Frontal cortex (tissue), 4 donors: Measurements from ENCODE around the gene APOB. TPM values are rescaled to one million over a fixed set of nuclear protein-coding genes. Genes with fewer than 3 reads are reported as not detected.

ENCODE experiments used
- DNase-seq, 2 donors: peaks; one replicate each; pipeline ENCODE4 v3.0.0; 2012; ENCODE audit warnings: low spot score in 2 of 2
- FAIRE-seq: peaks from 2 replicates; lab custom pipeline; 2012; peaks lifted over from hg19 to GRCh38; lab: Jason Lieb, UNC
- total RNA-seq: library from RNA; depleted of rRNA; stranded (reverse); fragments of >200 nt; gene quantifications from one replicate; pipeline ENCODE4 v1.2.3, GENCODE V29; 2014
- donor health status: control.
- donor health status: control.
- donor health status: control.

Gene APOB
- total RNA-seq, 1 donor from 2014 or later = 0.41 TPM

- FAIRE-seq = no peak
- no peak for DNase-seq
These were observed 36.5 kb downstream of the APOB start for GRCh38 chr2:21007129-21008013.

DNA sequence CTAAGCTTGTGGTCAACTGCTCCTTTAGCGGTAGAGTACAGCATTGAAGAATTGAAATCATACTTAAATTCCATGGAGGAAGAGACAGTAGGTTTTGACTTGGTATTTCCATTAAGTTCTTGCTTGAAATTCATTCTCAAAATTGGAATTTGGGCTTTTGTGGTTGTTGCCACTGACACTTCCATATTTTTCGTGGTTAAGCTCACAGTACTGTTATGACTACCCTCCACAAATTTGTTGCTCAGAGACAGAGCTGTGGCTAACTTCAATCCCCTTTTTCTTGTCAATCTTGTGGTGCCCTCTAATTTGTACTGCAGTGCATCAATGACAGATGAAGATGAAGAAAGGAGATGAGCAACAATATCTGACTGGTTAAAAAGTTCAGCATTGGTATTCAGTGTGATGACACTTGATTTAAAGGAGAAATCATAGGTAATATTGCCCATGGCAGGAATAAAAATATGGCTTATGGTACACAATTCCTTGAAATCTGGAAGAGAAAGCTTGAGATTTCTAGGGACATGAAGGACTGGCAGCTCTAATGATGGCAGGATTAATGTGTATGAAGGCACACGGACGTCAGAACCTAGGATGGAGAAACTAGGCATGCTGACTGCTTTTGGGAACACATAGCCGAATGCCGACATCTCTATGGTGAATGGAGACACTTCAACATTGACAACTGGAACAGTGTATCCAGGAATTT is 37.3 kb downstream of the APOB start:
- DNase-seq (no peak), FAIRE-seq (no peak)

GRCh38 chr2:21005700-21006422 is 38.0 kb downstream of the APOB start:
- FAIRE-seq (no peak), DNase-seq (no peak)

DNA sequence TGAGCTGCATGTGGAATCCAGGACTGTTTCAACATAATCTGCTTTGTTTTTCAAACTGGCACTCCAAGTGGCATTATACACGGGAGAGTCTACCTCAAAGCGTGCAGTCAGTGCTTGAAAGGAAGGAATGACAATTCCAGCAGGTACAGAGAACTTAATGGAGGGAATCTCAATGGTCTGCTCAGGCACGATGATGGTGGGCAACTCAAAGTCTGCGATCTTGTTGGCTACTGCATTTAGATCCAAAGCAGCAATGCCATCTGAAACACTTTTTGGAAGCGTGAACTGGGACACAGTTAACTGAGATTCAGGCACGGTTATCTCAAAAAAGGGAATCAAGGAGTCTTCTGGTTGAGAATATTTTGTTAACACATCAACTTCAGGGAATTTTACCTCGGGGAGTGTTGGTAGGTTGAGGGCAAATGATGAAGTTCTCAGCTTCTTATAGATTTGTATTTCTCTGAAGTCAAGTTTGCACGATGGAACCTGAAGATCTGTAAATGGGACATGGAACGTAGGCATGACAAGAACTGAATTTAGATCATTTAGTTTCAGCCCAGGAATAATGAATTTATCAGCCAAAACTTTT is 38.7 kb downstream of the APOB start:
- FAIRE-seq (no peak), DNase-seq (no peak)

DNA sequence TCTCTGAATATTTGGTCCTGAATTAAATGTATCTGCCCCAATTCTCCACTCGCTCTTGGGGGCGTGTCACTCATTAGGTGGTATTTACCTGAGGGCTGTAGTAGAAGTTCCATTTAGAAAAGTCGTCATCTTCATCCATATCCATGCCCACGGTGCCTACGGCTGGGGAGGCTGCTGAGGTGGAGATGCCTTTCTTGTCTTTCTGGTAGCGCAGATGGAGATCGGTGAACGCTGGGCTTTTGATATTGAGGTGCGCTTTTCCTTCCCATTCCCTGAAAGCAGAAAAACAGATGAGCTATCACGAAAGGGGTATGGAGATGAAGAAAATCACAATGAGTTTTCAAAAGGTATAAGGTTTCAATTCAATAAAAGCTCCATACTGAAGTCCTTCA is 39.7 kb downstream of the APOB start:
- FAIRE-seq = no peak
- no peak for DNase-seq

GRCh38 chr2:21003572-21004180 is 40.2 kb downstream of the APOB start:
- FAIRE-seq (no peak), DNase-seq (no peak)

DNA sequence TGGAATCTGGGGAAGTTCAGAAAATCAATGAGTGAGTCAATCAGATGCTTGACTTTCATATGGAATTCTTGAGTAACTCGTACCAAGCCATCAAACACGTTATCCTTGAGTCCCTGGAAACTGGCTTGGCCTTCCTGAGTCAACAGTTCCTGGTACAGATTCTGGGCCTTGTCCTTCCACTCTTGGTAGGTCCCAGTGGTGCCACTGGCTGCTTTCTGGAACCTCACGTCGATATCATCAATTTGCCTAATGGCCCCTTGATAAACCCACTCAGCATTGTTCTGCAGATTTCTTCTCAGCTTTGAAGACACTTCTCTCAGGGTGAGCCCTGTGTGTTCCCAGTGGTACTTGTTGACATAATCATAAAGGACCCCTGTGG is 41.1 kb downstream of the APOB start:
- FAIRE-seq = no peak
- no peak for DNase-seq

DNA sequence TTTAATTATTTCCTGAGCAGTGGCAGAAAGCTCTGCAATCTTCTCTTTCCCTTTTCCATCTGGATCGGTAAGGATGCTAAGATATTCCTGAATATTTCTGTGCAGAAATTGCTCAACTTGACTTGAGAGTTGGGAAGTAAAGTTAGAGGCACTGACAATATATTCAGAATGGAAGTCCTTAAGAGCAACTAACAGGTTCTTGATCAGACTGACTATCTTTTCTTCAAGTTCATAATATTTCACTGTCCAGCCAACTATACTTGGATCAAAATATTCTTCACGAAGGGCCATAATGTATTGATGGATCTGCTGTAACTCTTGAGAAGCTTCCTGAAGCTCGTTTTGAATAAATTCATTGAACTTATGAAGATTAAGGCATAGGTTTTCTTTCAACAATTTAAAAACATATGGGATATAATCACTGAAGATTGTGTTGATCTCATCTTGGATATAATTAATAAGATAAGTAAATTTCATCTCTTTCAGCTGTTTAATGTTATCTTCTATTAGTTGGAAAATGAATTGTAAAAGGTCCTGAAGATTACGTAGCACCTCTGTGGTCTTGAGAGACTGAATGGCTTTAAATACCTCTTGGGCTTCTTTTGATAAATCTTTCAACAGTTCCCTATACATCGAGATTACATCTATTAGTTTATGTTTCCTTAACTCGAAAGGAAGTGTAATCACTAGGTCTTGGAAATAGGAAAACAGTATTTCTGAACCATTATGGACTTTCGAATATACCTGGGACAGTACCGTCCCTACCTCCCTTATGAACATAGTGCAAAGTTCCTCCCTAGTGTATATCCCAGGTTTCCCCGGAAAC is 41.7 kb downstream of the APOB start:
- DNase-seq (no peak), FAIRE-seq (no peak)

DNA sequence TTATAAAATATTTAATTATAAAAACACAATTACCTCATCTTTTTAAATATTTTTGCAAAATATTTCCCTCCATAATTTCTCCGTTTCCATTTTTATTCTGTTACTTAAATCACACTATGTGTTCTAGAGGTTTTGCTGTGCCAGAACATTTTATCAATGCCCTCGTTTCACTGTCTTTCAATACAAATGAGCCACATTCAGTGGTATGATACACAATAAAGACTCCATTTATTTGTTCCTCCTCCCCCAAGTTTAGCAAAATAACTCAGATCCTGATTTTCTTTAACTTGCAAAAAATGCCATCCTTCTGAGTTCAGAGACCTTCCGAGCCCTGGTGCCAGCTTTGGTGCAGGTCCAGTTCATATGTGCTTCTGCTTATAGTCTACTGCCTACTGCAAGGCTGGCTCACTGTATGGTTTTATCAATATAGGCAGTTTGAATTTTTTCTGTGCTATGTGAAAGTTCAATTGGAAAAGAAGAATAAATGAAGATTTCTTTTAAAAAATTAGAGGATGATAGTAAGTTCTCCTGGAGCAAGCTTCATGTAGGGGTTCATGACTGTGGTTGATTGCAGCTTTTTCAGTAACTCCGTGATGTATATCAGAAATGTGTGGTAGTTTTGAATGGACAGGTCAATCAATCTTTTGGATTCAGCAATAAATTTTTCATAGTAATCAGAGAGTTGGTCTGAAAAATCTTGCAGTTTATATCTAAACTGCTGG is 42.5 kb downstream of the APOB start:
- FAIRE-seq = no peak
- no peak for DNase-seq

GRCh38 chr2:20999906-21000645 is 43.8 kb downstream of the APOB start:
- FAIRE-seq (no peak), DNase-seq (no peak)

- no peak for DNase-seq
- no peak for FAIRE-seq
These were observed 44.6 kb downstream of the APOB start for GRCh38 chr2:20998972-20999905.

- no peak for FAIRE-seq
- no peak for DNase-seq
These were observed 45.7 kb downstream of the APOB start for GRCh38 chr2:20997953-20998722.

GRCh38 chr2:20994130-20994529 is 49.7 kb downstream of the APOB start:
- FAIRE-seq (no peak), DNase-seq (no peak)

- FAIRE-seq (no peak), DNase-seq (no peak)
These were observed 51.6 kb downstream of the APOB start for GRCh38 chr2:20992201-20992711.
